OCI-LY3 (cell line): Measurements from ENCODE around the gene HECW1.

ENCODE experiments used
- CTCF ChIP-seq: fragments of 200-600, 300-600 bp; sonication (generic); IDR thresholded peaks from 2 replicates; pipeline ENCODE4 v1.5.1; 2014; ENCODE audit warnings: antibody characterized with exemption, low read length, low read depth
- EZH2phosphoT487 ChIP-seq: fragments of 200-600 bp; shearing (Covaris generic); IDR thresholded peaks from 2 replicates; pipeline ENCODE4 v1.6.1; 2018; ENCODE audit warnings: antibody characterized with exemption, mixed run types, low read depth

- TF ChIP-seq CTCF, result no peak
- no peak for TF ChIP-seq EZH2phosphoT487
Measured at GRCh38 chr7:43114458-43114780, 2.0 kb downstream of the HECW1 start.
